ENCODE data around the gene PLEKHM2.
A peak's percentile ranks its signal among the peaks of the same experiment; 100 is the strongest.

Gene PLEKHM2

DNA sequence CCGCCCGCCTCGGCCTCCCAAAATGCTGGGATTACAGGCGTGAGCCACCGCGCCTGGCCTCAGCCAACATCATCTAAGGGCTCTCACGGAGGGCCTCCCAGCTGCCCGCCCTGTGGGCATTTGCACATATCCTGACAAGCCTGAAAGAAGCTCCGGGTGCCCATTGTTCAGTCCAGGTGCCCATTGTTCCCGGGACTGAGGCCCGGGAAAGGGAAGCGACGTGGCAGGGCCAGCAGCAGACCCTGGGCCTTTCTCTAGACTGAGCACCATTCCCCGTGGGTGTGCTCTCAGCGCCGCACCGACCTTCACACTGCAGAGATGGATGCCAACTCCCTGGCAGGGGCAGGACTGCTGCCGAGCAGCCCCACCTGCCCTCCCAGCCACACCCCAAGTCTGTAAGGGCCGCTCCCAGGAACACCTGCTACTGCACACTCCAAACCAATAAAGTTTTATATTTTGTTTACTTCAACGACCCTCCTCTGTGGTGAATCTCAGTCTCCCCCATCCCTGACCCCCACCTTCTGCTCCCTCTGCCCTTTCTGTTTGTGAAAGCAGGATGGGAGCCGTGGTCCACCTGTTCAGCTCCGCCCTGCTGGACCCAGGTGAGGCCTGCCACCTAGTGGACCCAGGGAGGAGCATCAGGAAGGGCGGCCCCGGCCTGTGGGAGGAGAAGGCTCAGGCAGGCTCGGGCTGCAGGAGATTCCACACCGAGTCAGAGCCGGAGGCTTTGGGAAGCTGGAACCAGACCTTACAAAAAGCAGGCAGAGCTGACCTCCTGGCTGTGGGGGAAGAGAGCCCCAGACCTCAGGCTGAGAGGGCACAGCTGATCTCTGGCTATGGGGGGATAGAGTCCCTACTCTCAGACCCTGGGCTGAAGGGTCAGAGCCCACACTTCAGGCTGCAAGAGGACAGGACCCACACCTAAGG lies 57.1 kb downstream of the PLEKHM2 start:
- peak; percentile 47 for DNase-seq

- no peak for DNase-seq
Observed at GRCh38 chr1:15742339-15742801, 58.2 kb downstream of the PLEKHM2 start, which contains the start of gene TMEM82. TSS of gene TMEM82 (plus strand) at chr1:15742499. CDS start at chr1:15742560, 61 bp downstream.

DNA sequence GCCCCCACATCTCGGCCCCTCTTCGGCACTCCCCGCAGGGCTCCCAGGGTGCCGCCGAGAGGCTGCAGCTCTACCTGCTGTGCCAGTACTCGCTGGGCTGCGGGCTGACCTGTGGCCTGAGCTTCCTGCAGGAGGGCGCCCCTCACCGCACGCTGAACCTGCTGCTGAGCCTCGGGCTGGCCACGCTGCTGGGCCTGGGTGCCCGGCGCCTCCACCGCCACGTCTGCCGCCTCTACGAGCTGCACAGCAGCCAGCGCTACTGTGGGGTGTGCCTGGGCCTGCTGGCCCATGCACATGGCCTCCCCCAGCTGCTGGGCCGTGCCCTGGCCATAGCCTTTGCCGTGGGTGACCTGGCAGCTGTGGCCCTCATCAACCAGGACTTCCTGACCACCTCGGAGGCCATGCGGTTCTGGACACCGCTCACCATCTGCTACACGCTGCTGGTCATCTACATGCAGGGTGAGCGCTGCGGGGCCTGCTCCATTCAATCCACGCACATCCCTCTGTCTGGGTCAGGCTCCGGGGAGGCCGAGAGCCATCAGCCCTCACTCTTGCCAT lies 60.1 kb downstream of the PLEKHM2 start:
- DNase-seq = no peak

DNA sequence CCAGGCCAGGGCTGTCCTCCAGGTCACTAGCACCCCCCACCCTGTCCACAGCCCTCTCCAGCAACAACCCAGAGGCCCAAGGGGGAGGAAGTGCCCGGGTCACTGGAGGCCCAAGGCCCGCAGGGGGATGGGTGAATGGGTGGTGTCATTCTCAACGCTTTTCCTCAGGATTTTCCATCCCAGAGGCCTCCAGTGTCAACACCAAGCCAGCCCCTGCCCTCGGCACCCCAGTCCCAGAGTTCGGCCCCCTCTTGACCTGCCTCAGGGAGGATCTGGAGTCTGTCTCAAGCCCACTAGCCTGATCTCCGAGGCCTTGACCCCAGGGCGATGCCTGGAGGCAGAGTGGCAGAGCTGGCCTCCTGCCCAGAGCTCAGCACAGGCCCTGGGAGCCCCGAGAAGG lies 63.3 kb downstream of the PLEKHM2 start:
- DNase-seq = no peak

- no peak for DNase-seq
Observed at GRCh38 chr1:15748264-15748663, 64.1 kb downstream of the PLEKHM2 start.

GRCh38 chr1:15748690-15749398 lies 64.7 kb downstream of the PLEKHM2 start:
- no peak for DNase-seq

- DNase-seq = no peak
Observed at GRCh38 chr1:15749399-15750291, 65.5 kb downstream of the PLEKHM2 start.

GRCh38 chr1:15750924-15751323 lies 66.8 kb downstream of the PLEKHM2 start:
- no peak for DNase-seq

DNA sequence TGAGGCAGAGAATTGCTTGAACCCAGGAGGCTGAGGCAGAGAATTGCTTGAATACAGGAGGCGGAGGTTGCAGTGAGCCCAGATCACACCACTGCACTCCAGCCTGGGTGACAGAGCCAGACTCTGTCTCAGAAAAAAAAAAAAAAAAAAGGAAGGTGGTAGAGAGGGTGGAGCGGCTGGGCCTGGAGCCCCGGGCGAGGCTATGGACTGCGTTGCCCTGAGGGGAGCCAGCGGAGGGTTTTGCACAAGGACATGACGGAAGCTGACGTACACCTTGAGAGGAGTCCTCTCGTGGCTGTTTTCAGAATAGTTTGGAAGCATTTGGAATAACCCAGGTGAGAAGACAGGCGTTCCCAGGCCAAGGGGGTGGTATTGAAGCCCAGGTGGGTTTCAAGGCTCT lies 67.6 kb downstream of the PLEKHM2 start:
- DNase-seq = no peak

DNA sequence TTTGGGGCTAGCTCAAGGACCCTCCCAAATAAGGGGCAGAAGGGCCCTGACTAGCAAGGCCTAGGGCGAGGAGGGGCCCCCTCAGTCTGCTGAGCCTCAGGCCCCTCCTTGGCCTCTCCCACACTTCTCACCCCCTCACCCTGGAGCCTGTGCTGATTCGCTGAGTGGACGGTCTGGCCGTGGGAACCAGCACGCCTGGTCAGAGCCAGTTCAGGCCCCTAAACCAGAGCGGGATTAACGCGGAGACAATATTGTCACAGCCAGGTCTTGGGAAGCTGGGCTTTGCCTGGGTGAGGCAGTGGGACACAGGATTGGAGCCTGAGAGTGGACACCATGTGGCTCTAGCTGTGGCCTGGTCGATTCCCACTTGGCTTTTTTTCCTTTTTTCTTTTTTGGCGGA lies 69.7 kb downstream of the PLEKHM2 start:
- DNase-seq = no peak

DNA sequence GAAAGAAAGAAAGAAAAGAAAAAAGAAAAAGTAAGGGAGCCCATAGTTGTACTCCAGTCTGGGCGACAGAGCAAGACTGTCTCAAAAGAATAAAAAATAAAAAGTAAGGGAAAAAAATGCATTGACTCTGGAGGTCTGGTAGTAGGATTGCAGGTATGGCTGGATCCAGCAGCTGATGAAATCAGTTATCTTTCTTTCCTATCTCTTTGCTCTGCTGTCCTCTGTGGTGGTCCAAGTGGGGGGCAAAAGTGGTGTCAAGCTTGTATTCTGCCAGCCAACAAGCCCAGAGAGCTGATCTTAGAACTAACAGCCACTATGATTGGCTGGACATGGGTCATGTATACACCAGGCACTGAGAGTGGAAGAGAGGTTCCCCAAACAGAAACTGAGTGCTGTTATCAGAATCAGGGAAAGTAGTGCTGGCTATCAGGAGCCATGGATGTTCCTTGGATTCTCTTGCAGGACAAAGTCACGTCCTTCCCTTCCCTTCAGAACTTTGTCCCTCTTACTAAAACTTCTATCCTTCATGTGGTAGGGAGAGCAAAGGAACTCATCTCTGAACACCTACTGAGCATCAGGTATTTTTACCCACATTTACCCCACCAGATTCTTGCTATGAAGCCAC lies 71.0 kb downstream of the PLEKHM2 start:
- no peak for DNase-seq

DNA sequence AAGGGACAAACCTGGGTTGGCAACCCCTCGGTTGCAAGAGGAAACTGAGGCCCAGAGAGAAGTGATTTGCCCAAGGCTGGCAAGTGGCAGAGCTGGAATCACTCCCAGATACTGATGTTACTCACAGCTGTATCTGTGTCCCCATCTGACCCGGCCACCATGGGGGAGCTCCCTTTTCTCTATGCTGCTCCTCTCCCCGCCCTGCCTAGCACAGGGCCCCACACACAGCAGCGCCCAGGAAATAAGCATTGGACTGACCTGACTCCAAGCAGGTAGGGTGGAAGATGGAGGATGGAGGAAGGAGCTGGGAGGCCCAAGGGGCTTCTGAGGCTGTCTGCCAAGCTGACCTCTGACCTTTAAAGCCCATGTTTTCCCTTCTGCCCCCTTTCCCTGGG lies 71.5 kb downstream of the PLEKHM2 start:
- no peak for DNase-seq

DNA sequence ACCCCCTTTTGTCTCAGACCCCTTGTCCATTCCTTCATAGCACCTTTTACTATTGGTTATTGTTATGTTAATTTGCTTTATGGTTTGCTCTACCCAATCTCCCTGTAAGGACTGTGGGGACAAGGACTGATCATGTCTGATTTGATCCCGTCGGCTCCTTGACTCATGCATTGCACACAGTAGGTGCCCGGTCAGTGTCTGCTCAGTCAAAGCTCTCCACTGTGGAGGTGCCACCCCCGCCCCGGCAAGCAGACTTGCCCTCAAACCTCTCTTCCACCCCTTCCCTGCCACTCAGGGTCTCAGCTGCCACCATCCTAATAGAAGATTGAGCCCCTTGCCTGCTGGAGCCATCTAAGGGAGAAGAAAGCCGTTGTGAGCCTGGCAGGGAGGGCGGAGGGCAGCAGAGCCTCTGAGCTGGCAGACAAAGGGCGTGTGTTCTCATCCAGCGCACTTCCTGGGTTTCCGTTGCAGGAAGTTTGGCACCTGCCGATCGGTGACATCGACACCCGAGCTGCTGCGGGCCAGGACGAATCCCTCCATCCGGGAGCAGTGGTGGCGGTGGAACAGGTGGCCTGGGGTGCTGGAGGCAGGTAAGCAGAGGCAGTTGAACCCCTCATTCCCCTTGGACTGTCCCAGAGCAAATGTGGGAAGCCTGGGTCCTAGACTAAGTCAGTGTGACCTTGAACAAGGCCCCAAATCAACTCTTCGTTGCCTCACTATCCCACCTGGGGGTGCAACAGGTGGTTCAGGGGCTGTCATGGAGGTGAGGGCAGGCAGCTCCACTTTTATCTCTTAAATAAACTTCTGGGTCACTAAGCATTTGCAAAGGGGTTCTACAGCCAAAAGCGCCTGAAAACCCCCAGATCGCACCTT lies 72.3 kb downstream of the PLEKHM2 start:
- no peak for DNase-seq

DNA sequence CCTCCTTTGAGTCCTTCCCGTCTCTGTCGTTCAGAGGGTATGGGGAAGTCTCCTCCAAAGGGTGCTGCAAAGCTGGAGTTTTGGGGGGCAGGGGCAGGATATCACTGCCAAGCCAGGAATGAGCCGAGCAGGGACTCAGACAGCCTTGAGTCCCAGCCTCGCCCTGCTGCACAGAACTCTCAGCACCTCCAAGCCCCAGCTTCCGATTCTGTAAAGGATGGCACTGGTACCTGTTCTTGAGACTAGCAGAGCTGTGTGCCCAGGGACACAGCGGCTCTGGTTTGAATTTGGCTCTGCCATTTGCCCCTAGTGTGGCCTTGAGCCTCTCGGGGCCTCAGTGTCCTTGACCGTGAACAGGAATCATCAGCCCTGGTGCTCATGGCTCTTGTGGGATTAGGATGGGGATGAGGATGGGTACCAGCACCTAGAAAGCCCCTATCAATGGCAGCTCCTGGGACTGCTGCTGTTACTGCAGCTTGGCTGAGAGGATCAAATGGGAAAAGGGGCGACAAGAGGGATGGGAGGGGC lies 73.0 kb downstream of the PLEKHM2 start:
- DNase-seq = no peak

- DNase-seq = peak; percentile 48
Observed at GRCh38 chr1:15757575-15758342, 73.6 kb downstream of the PLEKHM2 start.

DNA sequence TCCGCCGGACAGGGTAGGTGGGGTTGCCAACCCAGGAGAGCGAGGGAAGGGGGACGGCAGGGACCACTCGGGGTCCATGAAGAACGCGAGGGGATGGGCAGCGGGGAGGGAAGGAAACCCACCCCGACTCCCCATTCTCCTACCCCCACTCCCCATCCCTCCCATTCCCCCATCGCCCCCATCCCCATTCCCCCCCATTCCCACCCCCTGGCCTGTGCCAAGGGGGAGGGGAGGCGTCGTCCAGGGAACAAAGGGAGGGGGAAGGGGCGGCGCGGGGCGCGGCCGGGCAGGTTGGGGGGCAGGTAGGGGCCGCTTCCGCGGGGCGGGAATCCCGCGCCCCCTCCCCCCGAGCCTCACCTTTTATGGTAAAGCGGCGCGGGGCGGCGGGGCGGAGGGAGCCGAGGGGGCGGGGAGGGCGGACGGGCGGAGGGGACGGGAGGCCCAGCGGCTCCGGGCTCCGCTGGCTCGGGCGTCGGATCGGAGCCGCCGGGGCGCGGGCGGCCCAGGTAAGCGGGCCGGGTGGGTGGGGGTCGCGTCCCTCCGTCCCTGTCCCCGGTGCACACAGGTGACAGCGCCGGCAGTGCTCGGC lies 74.3 kb downstream of the PLEKHM2 start, which contains the start of gene FBLIM1:
TSS of gene FBLIM1 (plus strand) at position 453 of the 589 bp plus-strand sequence. CDS start 6,189 bp downstream, outside the sequence.
- peak; percentile 41 for DNase-seq

- DNase-seq = peak; percentile 25
Observed at GRCh38 chr1:15758953-15759661, 75.0 kb downstream of the PLEKHM2 start.

DNA sequence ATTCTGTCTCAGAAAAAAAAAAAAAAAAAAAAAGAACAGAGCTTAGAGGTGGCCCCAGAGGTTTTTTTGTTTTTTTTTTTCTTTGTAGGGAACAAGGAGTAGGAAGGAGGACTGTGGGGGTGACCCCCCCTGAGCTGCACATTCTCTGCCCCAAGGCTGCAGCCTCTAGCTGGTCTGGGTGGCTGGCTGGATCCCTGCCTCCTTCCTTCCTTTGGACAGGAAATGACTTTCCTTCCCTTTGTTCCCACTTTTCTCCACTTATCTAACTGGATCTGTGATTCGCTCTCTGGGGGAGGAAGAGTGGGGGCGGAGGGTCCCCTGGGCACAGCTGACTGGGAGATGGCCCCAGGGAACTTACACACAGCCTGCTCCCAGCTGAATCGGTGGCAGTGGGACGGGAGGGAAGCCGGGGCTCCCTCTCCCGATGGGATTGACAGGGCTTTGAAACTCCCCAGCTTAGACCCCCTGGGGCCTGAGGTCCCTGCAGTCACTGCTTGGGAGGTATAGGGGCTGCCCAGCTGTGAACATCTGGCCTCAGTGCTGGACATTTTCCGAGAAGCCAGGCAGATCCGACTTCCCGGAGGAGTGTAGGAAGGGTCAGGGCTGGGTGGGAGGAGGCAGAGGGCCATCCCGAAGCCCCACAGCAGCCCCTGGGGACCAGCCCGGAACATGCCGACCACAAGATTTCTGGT lies 76.5 kb downstream of the PLEKHM2 start:
- peak; percentile 70 for DNase-seq
